B cell (primary cell): ENCODE results near the gene S100A3. TPM values are rescaled to one million over a fixed set of nuclear protein-coding genes. Genes with fewer than 3 reads are reported as not detected.

ENCODE experiments used
- ATAC-seq: fragments of 200-7000 bp; cut with Tn5 transposase; one replicate; pipeline ENCODE4 v1.10.0; 2021; ENCODE audit warnings: low read depth, mild to moderate bottlenecking, moderate number of reproducible peaks, moderate library complexity
- CTCF ChIA-PET: fragments of 350-600 bp; sonication (Branson Sonifier 250); formaldehyde crosslinking; loops from one replicate; lab custom pipeline; 2021; ENCODE audit warnings: antibody characterized with exemption, inconsistent platforms; lab: Charles Lee
- POLR2A ChIA-PET: fragments of 350-600 bp; sonication (Branson Sonifier 250); formaldehyde crosslinking; loops from one replicate; lab custom pipeline; 2021; ENCODE audit warnings: antibody characterized with exemption; lab: Charles Lee
- DNase-seq: peaks from one replicate; pipeline ENCODE4 v3.0.0; 2013
- H2AFZ ChIP-seq: 2 replicates; pipeline ENCODE4 v1.6.1; 2012; ENCODE audit warnings: mild to moderate bottlenecking, low read depth, low read length; ENCODE audit not compliant: insufficient read depth, poor library complexity, severe bottlenecking
- H3K27ac ChIP-seq, 2 donors: 1 replicate in 1 of 2; 2 replicates in 1 of 2; pipeline ENCODE4 v1.5.1; 2012 to 2013; ENCODE audit warnings: low read length in 2 of 2, mild to moderate bottlenecking in 2 of 2, moderate library complexity in 1 of 2
- H3K27me3 ChIP-seq, 4 experiments: fragments of 200-600 bp in 1 of 4; sonication (generic) in 1 of 4; replicated peaks in 1 of 4; 1 replicate in 2 of 4; 2 replicates in 2 of 4; pipeline versions ENCODE4 v1.6.1 to v1.7.0; 2013 to 2016; ENCODE audit warnings: low read length in 3 of 4, mild to moderate bottlenecking in 2 of 4, mixed read lengths in 1 of 4, moderate library complexity in 1 of 4; ENCODE audit not compliant: insufficient read depth in 4 of 4, control insufficient read depth in 3 of 4; ENCODE audit errors: control extremely low read depth in 1 of 4
- H3K36me3 ChIP-seq, 2 experiments: replicated peaks in 1 of 2; 1 replicate in 1 of 2; 2 replicates in 1 of 2; pipeline versions ENCODE4 v1.6.1 to v1.7.1; 2013; ENCODE audit warnings: low read length in 1 of 2; ENCODE audit not compliant: insufficient read depth in 2 of 2, control insufficient read depth in 1 of 2; ENCODE audit errors: control extremely low read depth in 1 of 2, extremely low read depth in 1 of 2
- H3K4me1 ChIP-seq, 2 donors: fragments of 200-600 bp in 1 of 2; sonication (generic) in 1 of 2; 1 replicate in 1 of 2; 2 replicates in 1 of 2; pipeline versions ENCODE4 v1.5.1 to v1.6.1; 2013 to 2017; ENCODE audit warnings: low read length in 2 of 2; ENCODE audit not compliant: control insufficient read depth in 2 of 2, insufficient read depth in 2 of 2
- H3K4me2 ChIP-seq: replicated peaks from 2 replicates; pipeline ENCODE3; 2012; ENCODE audit warnings: mild to moderate bottlenecking, low read depth, low read length; ENCODE audit not compliant: poor library complexity, severe bottlenecking
- H3K4me3 ChIP-seq, 5 experiments: fragments of 200-600 bp in 1 of 5; sonication (generic) in 1 of 5; 1 replicate in 3 of 5; 2 replicates in 2 of 5; pipeline versions ENCODE4 v1.5.1 to v1.7.0; 2011 to 2016; ENCODE audit warnings: low read length in 4 of 5, mild to moderate bottlenecking in 4 of 5, low read depth in 2 of 5, control low read depth in 1 of 5, moderate library complexity in 1 of 5; ENCODE audit not compliant: insufficient read depth in 1 of 5; ENCODE audit errors: control extremely low read depth in 1 of 5, extremely low read depth in 1 of 5
- H3K79me2 ChIP-seq: fragments of 200-600 bp; sonication (generic); one replicate; pipeline ENCODE4 v1.6.0; 2016; ENCODE audit warnings: low read length; ENCODE audit not compliant: control insufficient read depth, insufficient read depth
- H3K9ac ChIP-seq: fragments of 200-600 bp; sonication (generic); 2 replicates; pipeline ENCODE4 v1.6.1; 2017; ENCODE audit warnings: mild to moderate bottlenecking, low read length, moderate library complexity
- H3K9me3 ChIP-seq, 3 donors: one replicate each; pipeline versions ENCODE4 v1.6.1 to v1.7.1; 2013; ENCODE audit warnings: low read length in 2 of 3; ENCODE audit not compliant: control insufficient read depth in 2 of 3, insufficient read depth in 1 of 3; ENCODE audit errors: control extremely low read depth in 1 of 3
- H4K20me1 ChIP-seq: 2 replicates; pipeline ENCODE4 v1.6.0; 2012; ENCODE audit warnings: mild to moderate bottlenecking, low read length; ENCODE audit not compliant: insufficient read depth, control insufficient read depth, poor library complexity, severe bottlenecking
- H3K27ac Mint-ChIP-seq: one replicate; pipeline ENCODE4 v1.8.0; 2021; ENCODE audit warnings: mixed read lengths
- H3K27me3 Mint-ChIP-seq: one replicate; pipeline ENCODE4 v1.8.0; 2021; ENCODE audit warnings: mixed read lengths
- H3K4me1 Mint-ChIP-seq: one replicate; pipeline ENCODE4 v1.8.0; 2021; ENCODE audit warnings: mixed read lengths
- H3K4me3 Mint-ChIP-seq: one replicate; pipeline ENCODE4 v1.8.0; 2021; ENCODE audit warnings: mixed read lengths
- H3K9me3 Mint-ChIP-seq: one replicate; pipeline ENCODE4 v1.8.0; 2022; ENCODE audit warnings: mixed read lengths; ENCODE audit not compliant: insufficient read depth
- CTCF ChIP-seq: fragments of 200-600 bp; IDR thresholded peaks from one replicate; pipeline ENCODE4 v1.8.0; 2022; ENCODE audit warnings: antibody characterized with exemption, mild to moderate bottlenecking
- EZH2 ChIP-seq: IDR thresholded peaks from 2 replicates; pipeline ENCODE4 v1.6.1; 2012; ENCODE audit warnings: borderline replicate concordance, low read depth, mild to moderate bottlenecking, moderate library complexity, low read length; ENCODE audit not compliant: insufficient read depth, poor library complexity, severe bottlenecking
- WGBS: methylation state at CpG from one replicate; pipeline ENCODE4 v1.1.5; 2013; ENCODE audit warnings: missing lambda C conversion rate; ENCODE audit not compliant: insufficient coverage; 5-methylcytosine and 5-hydroxymethylcytosine counted together
- intact Hi-C: fragments of 100-400 bp; cut with micrococcal nuclease; formaldehyde crosslinking; loops from one replicate; pipeline ENCODE4 v1.10.0; 2022
- polyA plus RNA-seq: library from polyadenylated mRNA; depleted of rRNA; stranded (reverse); fragments of >200 nt; gene quantifications from 2 replicates; pipeline ENCODE4 v1.2.3, GENCODE V29; 2012
- total RNA-seq, 2 donors: library from RNA; stranded (reverse); fragments of 120-200 nt in 1 of 2; gene quantifications; 1 replicate in 1 of 2; 2 replicates in 1 of 2; pipeline versions ENCODE4 v1.2.3 to v1.2.4, GENCODE V29; 2013 to 2022

The S100A3 gene
- total and polyA plus RNA-seq, 2 donors (not counting 1 experiment from before 2014, with no cell fraction given), result not detected

GRCh38 chr1:153553096-153553495 lies 4.0 kb upstream of the S100A3 start:
- Histone ChIP-seq H3K27me3 (peaks cover 0 to 5% (median 0%) of the 10 kb centered on the region in 4 experiments), H4K20me1 (no peaks in the 10 kb centered on the region), H3K79me2 (no peaks in the 10 kb centered on the region), H3K9me3 (no peaks in the 10 kb centered on the region), H3K9ac (no peak overlapping the region), H3K27ac (no peak overlapping the region), H3K4me3 (no peak overlapping the region), H2AFZ (no peak overlapping the region), H3K4me2 (no peak overlapping the region), H3K36me3 (no peaks in the 10 kb centered on the region), H3K4me1 (no peaks in the 10 kb centered on the region)
- DNase-seq (no peak), ATAC-seq (no peak)
- intact Hi-C loops, result no loop called here
- TF ChIP-seq EZH2 (no peak), CTCF (no peak)
- ChIA-PET CTCF (interaction anchor here (0.9 to 3.6 kb wide), 4 partner anchors 8 to 43 kb away, joined by 3 to 10 read pairs (median 4); partner anchors contain the start of gene S100A5), POLR2A (no interaction called here)
- Mint-ChIP-seq H3K4me1 (peaks cover 2% of the 10 kb centered on the region), H3K9me3 (no peaks in the 10 kb centered on the region), H3K27ac (no peak overlapping the region), H3K4me3 (no peak overlapping the region), H3K27me3 (peaks cover 16% of the 10 kb centered on the region)
- 91% methylated on average over 9 of the region's 12 CpGs for WGBS

DNA sequence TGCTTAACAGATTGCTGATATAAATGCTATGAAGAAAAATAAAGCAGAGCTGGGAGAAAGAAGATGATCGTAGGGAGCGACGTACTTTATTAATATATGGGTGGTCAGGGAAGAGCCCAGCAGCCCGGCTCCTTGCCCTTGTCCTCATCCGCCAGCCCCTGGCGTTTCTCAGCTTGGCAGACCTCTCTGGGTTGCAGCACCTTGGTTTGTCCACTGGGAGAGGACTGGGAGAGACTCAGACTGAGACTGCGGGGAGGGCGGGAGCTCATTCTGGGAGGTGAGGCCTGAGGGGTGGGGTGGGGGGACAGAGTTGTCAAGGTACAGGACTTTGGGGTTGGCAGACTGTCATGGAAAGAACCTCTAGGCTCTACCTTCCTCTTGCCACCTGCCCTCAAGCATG lies 3.3 kb upstream of the S100A3 start:
- TF ChIP-seq EZH2 (no peak), CTCF (no peak)
- Histone ChIP-seq H4K20me1 (no peaks in the 10 kb centered on the region), H2AFZ (no peak overlapping the region), H3K79me2 (no peaks in the 10 kb centered on the region), H3K9ac (no peak overlapping the region), H3K27me3 (peaks cover 0 to 5% (median 0%) of the 10 kb centered on the region in 4 experiments), H3K4me1 (no peaks in the 10 kb centered on the region), H3K27ac (no peak overlapping the region), H3K9me3 (no peaks in the 10 kb centered on the region), H3K4me2 (no peak overlapping the region), H3K36me3 (no peaks in the 10 kb centered on the region), H3K4me3 (no peak overlapping the region)
- DNase-seq (no peak), ATAC-seq (no peak)
- peaks cover 5% of the 10 kb centered on the region for H3K4me1 Mint-ChIP-seq
- intact Hi-C loops, result no loop called here
- no peak overlapping the region for H3K4me3 Mint-ChIP-seq
- H3K9me3 Mint-ChIP-seq, result no peaks in the 10 kb centered on the region
- 97% methylated on average over 6 of the region's 8 CpGs for WGBS
- H3K27me3 Mint-ChIP-seq, result peaks cover 16% of the 10 kb centered on the region
- POLR2A ChIA-PET, result no interaction called here
- no peak overlapping the region for H3K27ac Mint-ChIP-seq
- CTCF ChIA-PET, result interaction anchor here (1.0 to 3.6 kb wide), 6 partner anchors 10 to 145 kb away, joined by 3 to 10 read pairs (median 4); partner anchors contain the start of genes S100A5 and S100A6
